Spleen (tissue), 7 donors: Measurements from ENCODE around the gene PHB1.

Experiments used
- CTCF ChIP-seq, 11 experiments: fragments of 200-600 bp in 7 of 11; fragments of 450-650 bp in 4 of 11; sonication (generic) in 4 of 11; IDR thresholded peaks in 8 of 11; conservative IDR thresholded peaks in 3 of 11; 1 replicate in 7 of 11; 2 replicates in 4 of 11; pipeline versions ENCODE4 v1.4.0 to v1.8.0; 2016 to 2021; ENCODE audit warnings: antibody characterized with exemption in 11 of 11, inconsistent platforms in 4 of 11, mild to moderate bottlenecking in 1 of 11
- POLR2A ChIP-seq, 3 donors: fragments of 450-650 bp; IDR thresholded peaks; one replicate each; pipeline ENCODE4 v1.5.1; 2017; ENCODE audit warnings: antibody characterized with exemption in 3 of 3, mild to moderate bottlenecking in 1 of 3
- POLR2AphosphoS5 ChIP-seq, 3 donors: sonication (generic); formaldehyde crosslinking; IDR thresholded peaks; one replicate each; pipeline ENCODE4 v1.5.1; 2017; ENCODE audit warnings: antibody characterized with exemption in 3 of 3
- donor health status: DM: no; HTN: no; CAD: no; lungs with moderate emphysema.
- donor health status: DM: no; HTN: no; CAD: no.
- donor health status: DM: no; HTN: no; CAD: no.

GRCh38 chr17:49383060-49383459 lies 31.6 kb downstream of the PHB1 start:
- TF ChIP-seq POLR2A (IDR thresholded peaks at IDR 0.05) (no peak), CTCF (IDR thresholded peaks at IDR 0.05 in 8 of 11, conservative IDR thresholded peaks at IDR 0.05 in 3 of 11) (no peak), POLR2AphosphoS5 (IDR thresholded peaks at IDR 0.05) (no peak)
